Suprapubic skin (tissue), 4 donors: ENCODE results near the gene QKI. TPM values are rescaled to one million over a fixed set of nuclear protein-coding genes. Genes with fewer than 3 reads are reported as not detected.
A peak's percentile ranks its signal among the peaks of the same experiment; 100 is the strongest.
"Not testable (repeated sequence)": the region's sequence is repeated elsewhere in the genome, so short reads cannot be mapped to it uniquely, and the experiment has no call there.

Experiments
- DNase-seq, 2 donors: peaks; one replicate each; pipeline ENCODE4 v3.0.0-alpha.2; 2019; ENCODE audit warnings: low spot score in 2 of 2
- H3K27ac ChIP-seq: fragments of 200-600 bp; sonication (generic); one replicate; pipeline ENCODE4 v1.5.1; 2019
- H3K27me3 ChIP-seq: fragments of 200-600 bp; sonication (generic); one replicate; pipeline ENCODE4 v1.5.1; 2019
- H3K36me3 ChIP-seq: fragments of 200-600 bp; sonication (generic); one replicate; pipeline ENCODE4 v1.5.1; 2019
- H3K4me1 ChIP-seq: fragments of 200-600 bp; sonication (generic); one replicate; pipeline ENCODE4 v1.5.1; 2019
- H3K4me3 ChIP-seq: fragments of 200-600 bp; sonication (generic); one replicate; pipeline ENCODE4 v1.5.1; 2019; ENCODE audit warnings: mild to moderate bottlenecking
- H3K9me3 ChIP-seq: fragments of 200-600 bp; sonication (generic); one replicate; pipeline ENCODE4 v1.5.1; 2019
- CTCF ChIP-seq, 2 donors: fragments of 200-600 bp in 1 of 2; fragments of 450-650 bp in 1 of 2; sonication (generic) in 1 of 2; IDR thresholded peaks; one replicate each; pipeline ENCODE4 v1.5.1; 2016 to 2019; ENCODE audit warnings: antibody characterized with exemption in 2 of 2, mild to moderate bottlenecking in 1 of 2, moderate library complexity in 1 of 2
- EP300 ChIP-seq: sonication (generic); formaldehyde crosslinking; IDR thresholded peaks from one replicate; pipeline ENCODE4 v1.6.1; 2017; ENCODE audit warnings: antibody characterized with exemption
- POLR2A ChIP-seq, 2 donors: fragments of 450-650 bp; IDR thresholded peaks; one replicate each; pipeline ENCODE4 v1.6.1; 2017; ENCODE audit warnings: antibody characterized with exemption in 2 of 2, mild to moderate bottlenecking in 2 of 2, moderate library complexity in 2 of 2
- POLR2AphosphoS5 ChIP-seq, 3 donors: sonication (generic); formaldehyde crosslinking; IDR thresholded peaks; one replicate each; pipeline ENCODE4 v1.6.1; 2017; ENCODE audit warnings: antibody characterized with exemption in 3 of 3
- WGBS: methylation state at CpG from one replicate; pipeline ENCODE4 v1.1.5; 2018; 5-methylcytosine and 5-hydroxymethylcytosine counted together
- total RNA-seq, 4 donors: library from RNA; depleted of rRNA; stranded (reverse); fragments of >200 nt; gene quantifications; one replicate each; pipeline ENCODE4 v1.1.0, GENCODE V29; 2016

The QKI gene
- total RNA-seq, 4 donors from 2014 or later: 149 to 187 (median 165) TPM

- TF ChIP-seq CTCF (IDR thresholded peaks at IDR 0.05): no peak
- peak in 1 of 3 donors; percentile 13 for TF ChIP-seq POLR2AphosphoS5 (IDR thresholded peaks at IDR 0.05)
- no peak for TF ChIP-seq POLR2A (IDR thresholded peaks at IDR 0.05)
- no peak for TF ChIP-seq EP300
- peak in 1 of 2 donors; percentile 78 for DNase-seq
- WGBS: 62% methylated on average over 8 of the region's 8 CpGs
These were observed 171.5 kb downstream of the QKI start for GRCh38 chr6:163585932-163586437.

GRCh38 chr6:163586888-163587287, 172.4 kb downstream of the QKI start:
- WGBS: 80% methylated on average over 6 of the region's 6 CpGs
- H3K36me3 ChIP-seq: no peaks in the 10 kb centered on the region
- no peak overlapping the region for H3K27ac ChIP-seq
- DNase-seq: no peak
- H3K27me3 ChIP-seq: no peaks in the 10 kb centered on the region
- H3K9me3 ChIP-seq: no peaks in the 10 kb centered on the region
- H3K4me3 ChIP-seq: no peak overlapping the region
- peaks cover 15% of the 10 kb centered on the region for H3K4me1 ChIP-seq
- TF ChIP-seq POLR2AphosphoS5 (IDR thresholded peaks at IDR 0.05): no peak
- no peak for TF ChIP-seq POLR2A (IDR thresholded peaks at IDR 0.05)
- TF ChIP-seq CTCF (IDR thresholded peaks at IDR 0.05): no peak
- TF ChIP-seq EP300: no peak

More at GRCh38 chr6:163585932-163586437, 171.5 kb downstream of the QKI start:
- Histone ChIP-seq H3K27me3 (no peaks in the 10 kb centered on the region), H3K4me3 (no peak overlapping the region), H3K27ac (no peak overlapping the region), H3K36me3 (no peaks in the 10 kb centered on the region), H3K4me1 (peaks cover 15% of the 10 kb centered on the region), H3K9me3 (no peaks in the 10 kb centered on the region)

- 78% methylated on average over 22 of the region's 22 CpGs for WGBS
- Histone ChIP-seq H3K9me3 (peaks cover 5% of the 10 kb centered on the region), H3K36me3 (no peaks in the 10 kb centered on the region)
These were observed 173.9 kb downstream of the QKI start for GRCh38 chr6:163588220-163588919.

GRCh38 chr6:163589387-163589786, 174.9 kb downstream of the QKI start:
- no peak for TF ChIP-seq POLR2A (IDR thresholded peaks at IDR 0.05)
- no peak for TF ChIP-seq CTCF (IDR thresholded peaks at IDR 0.05)
- no peak for TF ChIP-seq EP300
- TF ChIP-seq POLR2AphosphoS5 (IDR thresholded peaks at IDR 0.05): no peak
- DNase-seq: no peak
- peaks cover 5% of the 10 kb centered on the region for H3K9me3 ChIP-seq
- H3K27me3 ChIP-seq: no peaks in the 10 kb centered on the region
- H3K4me3 ChIP-seq: no peak overlapping the region
- no peaks in the 10 kb centered on the region for H3K36me3 ChIP-seq
- peaks cover 15% of the 10 kb centered on the region for H3K4me1 ChIP-seq
- H3K27ac ChIP-seq: no peak overlapping the region
- WGBS: 68% methylated on average over 5 of the region's 5 CpGs

More at GRCh38 chr6:163588220-163588919, 173.9 kb downstream of the QKI start:
- TF ChIP-seq EP300: no peak
- TF ChIP-seq POLR2AphosphoS5 (IDR thresholded peaks at IDR 0.05): no peak
- TF ChIP-seq CTCF (IDR thresholded peaks at IDR 0.05): no peak
- H3K27ac ChIP-seq: no peak overlapping the region
- H3K4me3 ChIP-seq: no peak overlapping the region
- peaks cover 15% of the 10 kb centered on the region for H3K4me1 ChIP-seq
- DNase-seq: no peak
- no peaks in the 10 kb centered on the region for H3K27me3 ChIP-seq

GRCh38 chr6:163590132-163590531, 175.6 kb downstream of the QKI start:
- H3K27ac ChIP-seq, H3K36me3 ChIP-seq, DNase-seq, H3K4me3 ChIP-seq, H3K9me3 ChIP-seq, H3K27me3 ChIP-seq: not testable (repeated sequence)
- H3K4me1 ChIP-seq: peaks cover 15% of the 10 kb centered on the region
- 97% methylated on average over 9 of the region's 9 CpGs for WGBS
